Activated CD4-positive, alpha-beta T cell treated with anti-CD3 and anti-CD28 coated beads, Interleukin-2, Interleukin-4, amounts not matched to agents 100 ng/mL and 50 ng/mL, durations not matched to agents 16 hours and 8 hours (primary cell): ENCODE data around the gene AGAP5.
A peak's percentile ranks its signal among the peaks of the same experiment; 100 is the strongest.

ENCODE experiments used
- DNase-seq: peaks from one replicate; pipeline ENCODE4 v3.0.0-alpha.2; 2020; ENCODE audit warnings: low spot score

Gene AGAP5

DNA sequence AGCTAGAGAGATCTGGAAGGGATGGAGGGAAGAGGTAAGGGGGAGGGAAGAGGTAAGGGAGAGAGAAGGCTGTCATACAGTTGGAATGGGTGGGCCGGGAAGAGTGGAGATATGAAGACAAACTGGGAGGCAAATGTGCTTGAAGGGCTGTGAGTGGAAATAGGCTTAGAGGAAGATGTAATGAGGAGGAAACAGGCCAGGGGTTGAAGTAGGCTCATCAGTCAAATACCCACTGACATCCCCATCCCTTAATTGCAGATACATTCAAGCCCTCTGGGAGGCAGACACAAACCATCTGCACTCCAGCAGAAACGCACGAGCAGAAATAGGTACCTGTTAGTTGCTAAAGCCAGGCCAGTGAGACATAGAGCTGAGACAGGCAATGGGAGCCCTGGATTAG is 44.2 kb downstream of the AGAP5 start:
- no peak for DNase-seq

DNA sequence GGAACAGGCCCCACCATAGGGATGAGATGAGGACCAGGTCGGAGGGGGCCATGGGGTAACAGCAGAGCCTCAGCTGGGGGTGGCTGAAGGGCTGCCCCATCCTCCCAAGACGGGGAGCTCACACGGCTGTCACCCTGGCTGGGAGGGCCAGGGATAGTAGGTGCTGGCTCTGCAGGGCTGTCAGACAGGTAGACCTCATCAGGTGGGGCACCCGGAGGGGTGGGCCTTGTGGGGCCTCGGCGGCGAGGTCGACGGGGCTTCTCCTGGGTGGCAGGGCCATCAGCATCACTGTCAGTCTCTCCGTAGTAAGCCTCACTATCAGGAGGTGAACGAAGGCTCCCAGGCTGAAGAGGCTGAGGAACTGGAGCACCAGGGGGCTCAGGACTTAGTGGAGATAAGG is 44.7 kb downstream of the AGAP5 start:
- no peak for DNase-seq

DNA sequence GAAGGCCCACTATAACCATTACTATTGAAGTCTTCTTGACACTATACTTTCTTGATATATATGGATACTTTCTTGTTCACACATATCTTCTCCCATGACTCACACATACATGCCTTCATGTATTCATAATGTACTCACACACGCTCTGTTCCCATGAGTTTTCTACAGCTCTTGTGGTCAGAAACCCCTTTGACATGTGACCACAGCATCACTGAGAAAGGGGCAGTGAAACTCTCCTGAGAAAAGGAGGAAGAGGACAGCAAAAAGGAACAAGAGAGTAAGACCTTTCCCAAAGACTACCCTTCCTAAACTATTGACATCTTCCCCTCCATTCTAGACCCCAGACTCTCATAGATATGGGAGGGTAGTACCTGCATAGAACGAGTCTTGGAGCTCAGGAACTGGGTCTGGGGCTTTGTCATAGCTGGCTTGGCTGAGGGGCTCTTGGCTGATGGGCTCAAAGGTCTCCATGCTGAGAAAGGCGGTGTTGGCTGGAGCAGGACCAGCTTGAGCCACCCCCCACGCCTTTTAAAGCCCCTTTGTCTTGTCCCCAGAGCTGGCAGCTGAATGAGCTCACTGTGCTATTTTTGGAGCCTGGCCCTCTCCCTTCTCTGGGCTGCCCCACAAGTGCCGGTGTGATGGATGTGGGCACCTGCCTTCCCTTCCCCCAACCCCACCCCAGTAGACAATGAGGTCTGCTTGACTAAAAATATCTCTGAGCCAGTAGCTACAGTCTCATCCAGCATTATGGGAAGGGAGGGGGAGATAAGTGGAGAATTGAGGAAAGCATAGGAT is 47.2 kb downstream of the AGAP5 start:
- no peak for DNase-seq

- no peak for DNase-seq
Observed at GRCh38 chr10:73649876-73650536, 47.9 kb downstream of the AGAP5 start.

- DNase-seq = no peak
Observed at GRCh38 chr10:73648975-73649829, 48.7 kb downstream of the AGAP5 start.

DNA sequence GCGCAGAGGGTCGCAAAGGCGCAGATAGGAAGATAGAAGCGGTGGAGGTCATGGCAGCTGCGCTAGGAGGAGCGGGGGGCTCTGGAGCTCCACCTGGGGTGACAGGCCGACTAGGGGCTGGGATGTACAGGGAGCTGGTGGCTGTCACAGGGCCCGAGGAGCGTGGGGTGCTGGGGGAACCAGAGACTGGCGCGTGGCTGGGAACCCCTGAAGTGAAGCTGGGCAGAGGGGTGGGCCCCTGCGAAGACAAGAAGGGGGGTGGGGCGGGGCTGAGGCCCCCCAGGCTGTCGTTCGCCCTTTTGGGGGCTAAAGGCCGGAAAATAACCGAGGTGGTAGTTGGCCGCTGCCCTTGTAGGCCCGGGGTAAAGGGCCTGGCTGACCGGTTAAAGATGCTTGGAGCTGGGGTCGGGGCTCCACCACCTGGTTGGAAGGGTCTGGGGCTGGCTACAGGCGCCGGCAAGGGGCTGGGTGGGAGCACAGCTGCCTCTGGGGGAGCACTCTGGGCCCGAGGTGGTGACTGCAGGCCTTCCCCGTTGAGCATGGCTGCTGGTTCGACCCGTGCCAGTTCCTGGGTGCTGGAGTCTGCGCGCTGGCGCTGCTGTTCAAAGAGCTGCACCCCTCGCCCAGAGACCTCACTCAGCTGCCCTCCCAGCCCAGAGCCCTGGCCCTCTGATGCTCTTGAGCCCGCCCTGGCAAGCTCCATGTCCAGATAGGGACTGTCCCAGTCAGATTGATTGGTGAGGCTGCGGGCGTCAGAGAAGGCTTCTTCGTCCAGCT is 49.8 kb downstream of the AGAP5 start:
- no peak for DNase-seq

DNA sequence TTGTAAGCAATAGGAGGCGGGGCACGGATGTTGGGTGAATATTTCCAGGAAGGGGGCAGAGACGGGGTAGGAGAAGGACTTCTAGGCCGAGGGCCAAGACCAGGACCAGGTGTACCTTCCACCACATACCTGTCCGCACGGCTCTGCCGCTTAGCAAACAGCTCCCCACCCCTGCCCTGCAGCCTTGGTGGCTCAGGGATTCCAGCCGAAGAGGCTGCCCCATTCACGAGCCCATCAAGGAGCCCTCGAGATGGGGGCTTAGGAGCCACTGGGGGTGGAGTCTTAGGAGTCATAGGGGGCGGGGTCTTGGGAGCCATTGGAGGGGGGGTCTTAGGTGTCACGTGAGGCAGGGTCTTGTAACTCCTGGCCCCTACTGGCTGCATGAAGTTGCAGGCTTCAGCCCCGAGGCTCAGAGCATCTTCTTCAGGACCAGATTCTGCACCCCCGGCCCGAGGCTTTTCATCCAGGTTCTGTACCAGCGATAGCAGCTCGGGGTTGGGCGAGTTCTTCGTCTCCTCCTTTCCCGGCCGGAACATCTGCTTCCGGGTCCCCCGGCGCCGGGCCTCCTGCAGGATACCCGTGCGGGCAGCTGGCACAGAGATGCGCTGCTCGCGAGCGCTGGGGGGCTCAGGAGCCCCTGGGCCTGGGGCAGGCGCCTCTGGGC is 50.6 kb downstream of the AGAP5 start:
- DNase-seq = no peak

DNA sequence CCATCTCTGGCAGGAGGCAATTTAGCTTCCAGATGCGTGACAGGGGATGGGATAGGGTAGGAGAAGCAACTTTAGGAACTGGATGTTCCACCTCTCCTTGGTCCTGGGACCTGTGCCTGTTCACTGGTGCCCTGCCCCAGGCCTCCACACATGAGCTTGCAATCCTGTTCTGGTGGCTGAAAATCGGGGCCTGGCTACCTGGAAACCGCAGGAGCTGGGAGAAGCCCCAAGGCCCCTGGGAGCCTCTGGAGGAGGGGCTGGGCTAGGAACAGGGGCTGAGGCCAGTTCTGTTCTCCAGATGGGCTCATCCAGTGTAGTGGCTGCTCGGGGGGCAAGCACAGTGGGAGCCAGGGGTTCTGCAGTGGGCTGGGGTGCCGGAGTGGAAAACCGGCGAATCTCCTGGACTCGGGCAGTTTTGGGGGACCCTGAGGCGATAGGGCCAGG is 51.3 kb downstream of the AGAP5 start:
- DNase-seq = no peak

DNA sequence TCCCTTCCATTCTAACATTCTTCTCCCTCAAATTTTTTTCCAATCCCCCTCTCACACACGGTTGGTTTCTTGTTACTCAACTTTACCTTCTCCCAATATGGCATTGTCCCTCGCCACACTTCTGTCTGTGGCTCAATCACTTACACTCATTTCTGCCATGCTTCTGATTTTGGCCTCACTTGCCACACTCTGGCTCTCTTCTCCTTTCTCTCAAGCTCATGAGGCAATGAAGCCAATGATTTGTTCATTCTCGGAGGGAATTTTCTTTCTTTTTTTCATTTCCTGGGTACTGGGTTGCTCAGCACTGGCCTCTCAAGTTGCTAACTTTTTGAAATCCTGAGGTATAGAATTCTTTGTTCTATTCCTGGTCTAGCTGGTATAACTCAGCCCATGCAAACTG is 52.7 kb downstream of the AGAP5 start:
- DNase-seq = no peak

DNA sequence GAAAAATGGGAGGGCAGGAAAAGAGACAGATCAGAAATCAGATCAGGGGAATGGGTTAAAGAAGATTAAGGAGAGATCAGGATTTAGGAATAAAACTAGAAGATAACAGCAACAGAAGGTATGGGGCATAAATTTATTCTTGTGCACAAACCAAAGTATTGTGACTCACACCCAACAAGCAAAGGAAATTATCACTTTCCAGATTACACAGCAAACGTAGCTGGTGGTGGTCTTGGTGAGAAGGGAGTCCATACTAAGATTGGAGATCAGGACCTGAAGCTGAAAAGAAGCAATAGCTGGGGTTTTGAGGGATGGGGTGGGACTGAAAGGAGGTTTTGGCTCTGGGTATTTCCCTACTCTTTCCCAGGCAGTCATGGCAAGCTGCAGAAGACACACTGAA is 53.1 kb downstream of the AGAP5 start:
- peak; percentile 30 for DNase-seq

DNA sequence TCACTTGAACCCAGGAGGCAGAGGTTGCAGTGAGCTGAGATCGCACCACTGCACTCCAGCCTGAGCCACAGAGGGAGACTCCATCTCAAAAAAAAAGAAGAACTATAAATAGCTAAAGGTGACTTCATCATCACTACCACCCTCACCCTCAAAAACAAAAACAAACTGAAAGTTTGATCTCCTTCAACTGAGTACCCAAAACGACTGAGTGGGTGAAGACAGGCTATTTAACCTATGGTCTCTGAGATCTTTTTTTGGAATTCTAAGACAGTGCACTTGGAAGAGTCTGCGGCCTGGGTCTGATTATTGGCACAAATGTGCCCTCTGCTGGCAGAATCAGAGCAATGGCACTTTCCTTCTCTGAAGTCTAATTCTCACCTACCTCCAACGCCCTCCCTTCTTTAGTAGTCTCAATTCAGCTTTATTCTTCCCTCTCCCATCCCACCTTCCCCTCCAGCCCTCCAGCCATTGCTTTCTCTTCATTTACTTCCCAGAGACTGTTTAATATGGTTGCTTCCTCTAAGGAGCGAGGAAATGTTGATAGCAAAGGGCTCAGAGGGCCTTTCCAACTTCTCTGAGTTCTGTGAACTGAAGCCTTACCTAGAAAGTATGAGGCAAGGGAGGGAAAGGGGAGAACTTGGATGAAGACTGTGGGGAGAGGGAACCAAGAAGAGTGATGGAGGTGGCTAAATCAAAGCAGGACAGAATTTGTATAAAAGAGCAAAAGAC is 53.7 kb downstream of the AGAP5 start:
- peak; percentile 64 for DNase-seq

DNA sequence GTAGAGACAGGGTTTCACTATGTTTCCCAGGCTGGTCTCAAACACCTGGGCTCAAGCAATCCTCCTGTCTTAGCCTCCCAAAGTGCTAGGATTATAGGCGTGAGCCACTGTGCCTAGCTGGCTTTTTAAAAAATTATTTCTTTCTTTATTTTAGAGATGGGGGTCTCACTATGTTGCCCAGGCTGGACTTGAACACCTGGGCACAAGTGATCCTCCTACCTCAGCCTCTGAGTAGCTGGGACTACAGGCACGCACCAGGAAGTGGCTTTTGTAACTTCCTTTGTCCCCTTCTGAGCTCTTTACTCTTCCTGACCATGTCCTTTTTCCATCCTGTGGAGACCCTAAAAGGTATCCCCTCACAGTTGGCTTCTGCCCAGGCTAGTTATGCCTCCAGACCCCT is 54.5 kb downstream of the AGAP5 start:
- no peak for DNase-seq

DNA sequence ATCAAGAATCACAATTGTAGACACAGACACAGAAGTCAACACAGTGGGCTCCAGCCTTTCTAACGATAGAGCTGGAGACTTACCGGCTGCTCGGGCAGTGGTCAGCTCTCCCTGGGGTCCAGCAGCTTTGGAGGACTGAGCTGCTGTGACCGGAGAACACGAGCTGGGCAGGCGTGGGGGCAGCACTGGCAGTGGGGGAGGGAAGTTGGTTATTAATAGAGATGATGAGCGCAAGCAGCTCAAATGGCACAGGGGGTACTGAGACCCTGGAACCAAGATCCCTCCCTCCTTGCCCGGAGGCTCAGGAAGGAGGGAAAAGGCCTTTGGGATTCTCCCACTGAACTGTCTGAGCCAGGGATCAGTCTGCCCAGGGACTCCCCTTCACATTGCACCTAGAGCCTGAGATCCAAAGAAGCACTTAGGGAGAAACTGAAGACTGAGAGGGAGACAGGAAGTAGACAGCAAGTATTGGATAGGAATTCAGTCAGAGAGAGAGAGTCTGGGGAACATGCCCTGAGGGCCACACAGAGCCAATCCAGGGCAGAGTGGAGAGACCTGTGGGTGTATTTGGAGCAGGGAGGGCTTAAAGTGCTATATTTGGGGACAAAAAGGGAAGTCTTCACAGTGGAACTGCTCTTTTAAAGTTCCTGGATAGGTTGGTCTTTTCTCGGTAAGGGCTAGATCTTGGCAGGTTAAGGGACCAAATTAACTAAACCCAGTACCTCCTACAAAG is 56.4 kb downstream of the AGAP5 start, which contains the start of gene MYOZ1:
MYOZ1 (minus strand) TSS at position 147 of the 733 bp plus-strand sequence. CDS start 1,457 bp downstream, outside the sequence.
- no peak for DNase-seq

DNA sequence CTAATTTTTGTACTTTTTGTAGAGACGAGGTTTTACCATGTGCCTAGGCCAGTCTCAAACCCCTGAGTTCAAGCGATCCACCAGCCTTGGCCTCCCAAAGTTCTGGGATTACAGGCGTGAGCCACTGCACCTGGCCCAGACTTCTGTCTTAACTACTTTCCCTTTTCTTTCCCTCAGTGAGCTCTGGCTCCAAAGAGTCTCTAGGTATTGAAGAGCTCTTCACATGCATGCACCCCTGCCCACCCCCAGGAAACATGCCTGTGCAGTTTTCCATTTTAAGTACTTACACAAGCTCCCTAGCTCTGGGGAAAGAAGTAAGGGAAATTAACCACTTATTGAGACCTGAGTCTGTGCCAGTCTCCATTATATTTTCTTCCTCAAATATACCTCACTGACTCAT is 58.6 kb downstream of the AGAP5 start:
- DNase-seq = no peak

- DNase-seq = no peak
Observed at GRCh38 chr10:73635781-73636180, 62.1 kb downstream of the AGAP5 start.

DNA sequence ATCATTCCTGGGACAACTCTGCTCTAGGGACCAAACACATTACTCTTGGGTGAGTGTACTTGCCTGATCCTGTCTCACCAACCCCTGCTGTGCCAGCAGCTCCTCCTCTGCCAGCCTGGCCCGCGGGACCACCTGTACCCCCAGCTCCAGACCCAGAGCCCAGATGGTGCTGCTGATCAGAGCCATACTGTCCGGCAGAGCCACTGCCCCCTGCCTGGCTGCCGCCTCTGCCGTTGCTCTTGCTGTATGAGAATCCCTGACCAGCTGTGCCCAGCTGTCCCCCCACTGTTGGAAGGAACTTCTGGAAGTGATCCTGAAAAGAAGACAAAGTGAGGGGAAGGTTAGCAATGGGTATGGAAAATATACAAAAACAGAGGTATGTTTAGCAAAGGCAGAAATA is 63.5 kb downstream of the AGAP5 start:
- DNase-seq = no peak

- no peak for DNase-seq
Observed at GRCh38 chr10:73629165-73629564, 68.7 kb downstream of the AGAP5 start.

GRCh38 chr10:73628405-73628804 is 69.5 kb downstream of the AGAP5 start:
- no peak for DNase-seq

DNA sequence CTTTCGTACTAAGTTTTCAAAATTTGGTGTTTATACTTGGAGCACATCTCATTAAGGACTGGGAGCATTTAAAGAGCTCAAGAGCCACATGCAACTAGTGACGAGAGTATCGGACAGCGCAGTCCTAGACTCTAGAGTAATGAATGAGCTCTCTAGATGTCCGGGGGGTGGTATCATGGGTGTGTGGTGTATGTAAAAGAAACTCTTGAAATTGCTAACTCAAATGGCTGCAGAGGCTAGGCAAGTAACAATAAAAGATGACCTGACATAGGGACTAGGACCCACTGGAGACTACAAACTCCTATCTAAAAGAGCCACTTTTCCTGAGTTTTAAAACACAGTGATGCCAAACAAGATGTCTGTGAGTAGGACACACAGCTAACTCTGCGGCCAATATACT is 70.6 kb downstream of the AGAP5 start:
- DNase-seq = no peak
